Measurements from ENCODE around the gene CSTPP1.
"Not testable (repeated sequence)": the region's sequence is repeated elsewhere in the genome, so short reads cannot be mapped to it uniquely, and the experiment has no call there.

The CSTPP1 gene

DNA sequence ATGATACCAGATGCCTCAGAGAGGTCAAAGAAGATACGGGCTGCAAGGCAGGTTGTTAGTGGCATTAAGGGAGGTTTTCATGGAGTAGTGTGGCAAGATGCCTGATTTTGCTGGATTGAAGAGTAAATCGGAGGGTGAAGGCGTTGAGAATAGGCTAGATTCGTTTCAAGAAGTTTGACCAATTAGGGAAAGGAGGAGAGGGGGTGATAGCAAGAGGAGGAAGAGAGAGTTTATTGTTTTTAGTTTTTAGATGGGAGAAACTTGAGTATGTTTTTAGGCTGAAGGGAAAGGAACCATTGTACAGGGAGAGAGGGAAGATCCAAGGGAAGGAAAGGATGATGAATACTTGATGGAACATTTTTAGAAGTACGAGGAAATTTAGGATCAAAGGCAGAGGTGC lies 16.5 kb downstream of the CSTPP1 start:
- no peak for DNase-seq (ENCODE audit: low spot score)

DNA sequence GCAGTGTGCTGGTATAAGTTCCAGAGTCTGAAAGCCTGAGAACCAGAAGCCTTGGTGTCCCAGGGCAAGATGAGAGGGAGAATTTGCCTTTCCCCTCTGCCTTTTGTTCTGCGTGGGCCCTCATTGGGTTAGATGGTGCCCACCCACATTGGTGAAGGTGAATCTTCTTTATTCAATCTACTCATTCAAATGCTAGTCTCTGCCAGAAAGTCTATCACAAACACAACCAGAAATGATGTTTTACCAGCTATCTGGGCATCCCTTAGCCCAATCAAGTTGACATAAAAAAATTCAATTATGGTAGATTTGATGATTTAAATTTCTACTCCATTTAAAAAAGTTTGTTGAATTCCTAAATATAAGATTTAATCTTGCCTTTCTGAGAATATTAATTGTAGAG lies 22.2 kb downstream of the CSTPP1 start:
- no peak for DNase-seq (ENCODE audit: low spot score)

DNA sequence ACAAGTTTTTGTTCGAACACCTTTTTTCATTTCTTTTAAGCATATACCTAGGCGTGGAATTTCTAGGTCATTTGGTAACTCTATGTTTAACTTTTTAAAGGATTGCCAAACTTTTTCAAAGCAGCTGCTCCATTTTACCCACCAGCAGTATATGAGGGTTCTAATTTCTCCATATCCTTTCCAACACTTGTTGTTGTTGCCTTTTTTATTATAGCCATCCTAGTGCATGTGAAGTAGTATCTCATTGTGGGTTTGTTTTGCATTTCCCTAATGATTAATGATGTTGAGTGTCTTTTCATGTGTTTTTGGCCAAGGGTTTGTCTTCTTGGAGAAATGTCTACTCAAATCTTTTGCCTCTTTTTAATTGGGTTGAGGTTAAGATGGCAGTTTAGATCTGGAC lies 24.5 kb downstream of the CSTPP1 start:
- no peak for DNase-seq (ENCODE audit: low spot score)

DNA sequence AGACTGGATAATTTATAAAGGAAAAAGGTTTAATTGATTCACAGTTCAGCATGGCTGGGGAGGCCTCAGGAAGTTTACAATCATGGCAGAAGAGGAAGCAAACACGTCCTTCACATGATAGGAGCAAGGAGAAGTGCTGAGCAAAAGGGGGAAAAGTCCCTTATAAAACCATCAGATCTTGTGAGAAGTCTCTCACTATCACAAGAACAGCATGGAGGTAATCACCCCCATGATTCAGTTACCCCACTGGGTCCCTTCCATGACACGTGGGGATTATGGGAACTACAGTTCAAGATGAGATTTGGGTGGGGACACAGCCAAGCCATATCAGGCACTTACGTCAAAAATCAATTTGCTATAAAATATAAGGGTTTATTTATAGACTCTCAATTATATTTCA lies 25.3 kb downstream of the CSTPP1 start:
- not testable (repeated sequence) for DNase-seq (ENCODE audit: low spot score)

DNA sequence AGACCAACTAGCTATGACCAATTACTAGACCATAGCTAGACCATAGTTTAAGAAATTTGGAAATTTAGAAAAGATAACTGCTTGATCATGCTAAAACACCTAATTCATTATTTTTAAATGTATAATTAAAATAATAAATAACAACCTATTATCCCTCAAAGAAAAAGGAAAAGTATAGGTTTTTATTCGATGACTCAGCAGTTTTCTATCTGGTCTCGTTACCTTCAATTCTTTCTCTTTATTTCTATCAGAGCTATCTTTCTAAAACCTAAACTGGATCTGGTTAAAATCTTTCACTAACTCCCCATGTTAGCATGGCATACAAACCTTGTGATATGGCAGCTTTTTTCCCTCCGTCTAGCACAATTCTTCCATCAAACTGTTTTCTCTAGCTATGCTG lies 27.3 kb downstream of the CSTPP1 start:
- DNase-seq (ENCODE audit: low spot score), result no peak

DNA sequence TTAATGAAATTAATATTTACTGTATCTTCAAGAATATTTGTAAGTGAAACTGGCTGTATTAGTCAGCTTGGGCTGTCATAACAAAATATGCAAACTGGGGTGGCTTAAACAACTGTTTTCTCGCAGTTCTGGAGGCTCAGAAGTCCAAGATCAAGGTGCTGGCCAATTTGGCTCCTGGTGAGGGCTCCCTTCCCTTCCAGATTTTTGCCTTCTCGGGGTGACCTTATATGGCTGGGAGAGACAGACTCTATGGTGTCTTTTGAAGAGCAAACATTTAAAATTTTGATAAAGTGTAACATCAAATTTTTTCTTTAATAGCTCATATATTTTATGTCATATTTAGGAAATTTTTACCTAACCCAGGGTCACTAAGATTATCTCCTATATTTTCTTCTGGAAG lies 30.2 kb downstream of the CSTPP1 start:
- no peak for DNase-seq (ENCODE audit: low spot score)

DNA sequence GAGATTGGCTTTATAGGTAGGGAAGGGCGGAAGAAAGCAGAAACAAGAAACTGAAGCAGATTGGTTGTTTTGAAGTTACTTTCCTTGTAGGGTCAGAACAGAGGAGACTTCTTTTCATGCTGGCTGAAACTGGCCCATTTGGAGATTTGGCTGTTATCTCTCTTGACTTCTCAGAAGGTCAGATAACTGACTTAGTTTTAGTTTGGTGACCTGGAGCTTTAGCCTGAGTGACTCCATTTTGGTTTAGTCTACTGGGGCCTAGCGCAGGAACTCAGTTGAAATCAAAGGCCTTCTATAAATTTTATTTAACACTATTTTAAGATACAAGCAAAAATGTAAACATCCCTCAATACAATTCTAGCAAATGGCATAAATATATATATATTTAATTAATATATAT lies 31.4 kb downstream of the CSTPP1 start:
- DNase-seq (ENCODE audit: low spot score), result no peak

DNA sequence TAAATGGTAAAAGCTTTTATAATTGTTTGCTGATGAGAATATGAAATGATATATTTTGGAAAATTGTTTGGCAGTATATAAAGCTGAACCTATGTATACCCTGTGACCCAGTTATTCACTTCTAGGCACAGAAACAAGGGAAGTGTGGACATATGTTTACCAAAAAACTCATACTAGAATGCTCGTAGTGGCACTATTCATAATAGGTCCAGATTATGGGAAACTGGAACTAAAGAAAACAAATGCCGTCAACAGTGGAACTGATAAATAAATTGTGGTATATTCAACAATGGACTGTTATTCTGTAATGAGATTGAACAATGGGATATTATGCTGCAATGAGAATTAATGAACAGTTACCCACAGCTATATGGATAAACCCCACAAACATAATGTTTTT lies 32.8 kb downstream of the CSTPP1 start:
- DNase-seq (ENCODE audit: low spot score), result peak; percentile 66

DNA sequence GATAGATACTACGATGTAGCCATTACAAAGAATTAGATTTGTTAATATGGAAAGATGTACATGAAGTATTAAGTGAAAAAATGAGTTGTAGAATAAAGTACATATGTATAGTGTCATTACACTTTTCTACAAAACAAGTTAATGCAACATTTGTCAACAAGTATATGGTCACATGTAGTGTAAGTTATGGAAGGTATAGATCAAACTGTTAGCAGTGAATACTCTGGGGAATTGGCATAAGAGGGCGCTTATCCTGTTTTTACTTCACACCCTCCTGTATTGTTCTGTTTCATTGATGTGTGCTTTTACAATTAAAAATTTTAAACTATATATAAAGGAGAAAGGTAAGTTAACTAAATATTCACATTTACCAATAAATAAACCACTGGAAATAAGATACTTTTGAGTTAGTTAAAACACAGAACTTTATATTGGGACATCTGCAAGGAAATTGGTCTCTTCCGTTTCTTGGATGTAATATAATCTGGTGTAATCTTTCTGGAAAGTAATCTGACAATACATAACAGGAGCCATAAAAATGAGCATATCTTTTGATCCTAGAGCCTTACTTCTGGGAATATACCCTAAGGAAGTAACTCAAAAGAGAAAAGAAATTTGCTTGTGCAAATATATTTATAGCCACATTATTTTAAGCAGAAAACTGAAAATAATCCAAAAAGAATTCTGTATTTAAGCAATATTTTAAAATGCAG lies 34.5 kb downstream of the CSTPP1 start:
- DNase-seq (ENCODE audit: low spot score), result no peak

DNA sequence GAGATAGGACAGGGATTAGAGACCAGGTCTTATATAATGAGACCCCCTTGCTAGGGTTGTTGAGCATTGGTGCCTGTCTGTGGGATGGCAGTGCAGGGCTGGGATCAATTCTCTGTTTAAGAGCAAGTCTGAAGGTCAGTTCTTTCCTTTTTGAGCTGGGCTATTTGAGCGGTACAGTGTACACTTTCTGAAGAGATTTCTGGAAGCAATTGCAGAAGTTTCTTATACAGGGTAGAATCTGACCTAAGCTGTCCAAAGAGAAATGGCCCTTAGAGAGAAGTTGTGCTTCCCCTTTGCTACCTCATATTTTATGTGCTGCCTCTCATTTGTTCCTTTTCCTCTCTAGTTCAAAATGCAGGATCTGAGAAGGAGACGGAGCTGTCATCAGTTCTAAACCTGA lies 35.8 kb downstream of the CSTPP1 start:
- peak; percentile 47 for DNase-seq (ENCODE audit: low spot score)

DNA sequence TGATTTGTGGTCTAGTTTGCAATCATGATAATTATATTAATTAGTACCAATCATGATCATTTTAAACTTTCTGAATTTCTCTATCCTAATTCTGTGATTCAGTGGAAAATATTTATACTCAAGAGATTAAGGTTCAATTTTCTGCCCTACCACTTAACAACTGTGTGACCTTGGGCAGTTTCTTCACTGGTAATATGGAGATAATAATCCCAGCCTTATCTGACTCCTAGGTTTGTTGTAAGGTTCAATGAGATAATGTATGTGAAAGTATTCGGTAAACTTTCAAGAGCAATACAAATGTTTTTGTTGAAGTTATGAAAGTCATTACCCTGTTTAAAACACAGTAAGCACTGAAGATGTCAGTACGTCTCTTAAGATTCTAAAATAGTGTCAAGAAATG lies 36.3 kb downstream of the CSTPP1 start:
- DNase-seq (ENCODE audit: low spot score), result no peak

DNA sequence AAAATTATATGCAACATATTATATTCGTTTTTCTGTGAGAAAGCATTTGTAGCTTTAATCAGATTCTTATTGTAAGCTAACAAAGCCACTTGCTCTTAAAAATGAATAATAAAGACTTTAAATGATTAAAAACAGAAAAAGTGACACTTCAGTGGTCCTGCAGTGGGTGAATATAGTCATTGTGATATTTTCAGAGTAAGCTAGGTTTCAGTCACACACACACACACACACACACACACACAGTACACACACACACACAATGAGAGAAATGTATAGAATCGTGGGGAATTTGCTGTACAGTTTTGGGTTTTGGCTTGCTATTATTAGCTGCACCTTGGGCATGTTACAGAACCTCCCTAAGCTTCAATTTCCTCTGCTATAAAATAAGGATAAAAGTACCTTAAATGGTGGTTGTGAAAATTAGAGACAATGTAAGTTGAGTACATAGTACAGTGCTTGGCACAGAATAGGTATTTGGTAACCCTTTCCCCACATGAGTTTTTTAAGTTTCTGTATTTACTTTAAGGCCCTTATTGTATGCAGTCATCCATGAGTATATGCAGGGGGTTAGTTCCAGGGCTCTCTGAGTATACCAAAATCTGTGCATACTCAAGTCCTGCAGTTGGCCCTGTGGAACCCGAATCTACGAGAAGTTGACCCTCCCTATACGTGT lies 39.8 kb downstream of the CSTPP1 start:
- DNase-seq (ENCODE audit: low spot score), result no peak

DNA sequence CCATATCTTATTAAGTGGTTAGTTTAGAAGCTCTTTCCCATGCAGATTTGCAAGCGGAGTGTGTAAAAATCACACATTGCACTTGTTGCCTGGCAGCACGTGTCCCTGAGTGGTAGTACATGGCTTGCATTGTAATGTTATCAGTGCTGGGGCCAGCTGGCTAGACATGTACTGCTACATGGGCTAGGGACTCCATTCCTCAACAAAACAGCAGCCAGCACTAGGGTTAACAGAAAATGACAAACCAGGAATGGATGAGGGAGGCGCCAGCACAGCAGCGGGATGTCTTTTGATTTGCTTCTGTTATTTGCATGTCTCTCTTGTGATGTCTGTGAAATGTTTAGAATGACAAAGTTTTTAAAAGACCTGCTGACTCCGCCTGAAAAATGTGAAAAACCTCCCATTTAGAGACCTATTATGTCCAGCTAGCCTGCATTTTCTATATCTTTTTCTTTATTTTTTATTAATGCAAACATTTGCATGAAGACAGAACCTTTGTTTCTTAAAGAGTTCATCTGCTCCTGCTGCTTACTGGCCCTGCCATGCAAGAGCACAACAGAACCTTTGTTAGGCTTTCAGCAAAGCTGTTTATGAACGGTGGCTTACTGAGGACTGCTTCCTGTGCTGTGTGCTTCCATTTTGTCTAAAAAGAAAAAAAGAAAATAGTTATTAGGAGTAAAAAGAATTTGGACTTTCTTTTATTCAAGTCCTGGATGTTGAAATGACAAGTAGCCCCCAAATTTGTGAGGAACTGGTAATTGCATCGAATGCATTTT lies 40.7 kb downstream of the CSTPP1 start:
- DNase-seq (ENCODE audit: low spot score), result peak; percentile 89

DNA sequence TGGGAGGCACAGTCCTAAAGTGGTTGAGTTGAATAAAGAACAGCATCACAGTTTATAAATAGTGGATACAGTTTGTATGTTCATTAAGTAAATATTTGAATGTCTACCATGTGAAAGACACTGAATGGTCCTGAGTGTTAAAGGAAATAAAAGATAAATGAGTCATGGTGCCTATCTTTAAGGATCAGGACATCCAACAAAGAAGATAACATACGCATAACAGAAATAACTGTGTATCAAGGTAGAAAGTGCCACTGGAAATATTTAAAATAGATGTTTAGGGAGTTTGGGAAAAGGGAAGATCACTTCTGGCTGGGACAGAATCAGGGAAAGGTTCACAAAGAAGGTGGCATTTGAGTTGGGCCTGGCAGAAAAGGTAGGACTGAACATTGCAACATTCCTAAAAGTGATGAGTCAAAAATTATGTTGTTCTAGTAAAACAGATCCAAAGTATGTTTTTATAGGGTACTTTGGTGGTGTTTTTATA lies 41.5 kb downstream of the CSTPP1 start:
- no peak for DNase-seq (ENCODE audit: low spot score)

DNA sequence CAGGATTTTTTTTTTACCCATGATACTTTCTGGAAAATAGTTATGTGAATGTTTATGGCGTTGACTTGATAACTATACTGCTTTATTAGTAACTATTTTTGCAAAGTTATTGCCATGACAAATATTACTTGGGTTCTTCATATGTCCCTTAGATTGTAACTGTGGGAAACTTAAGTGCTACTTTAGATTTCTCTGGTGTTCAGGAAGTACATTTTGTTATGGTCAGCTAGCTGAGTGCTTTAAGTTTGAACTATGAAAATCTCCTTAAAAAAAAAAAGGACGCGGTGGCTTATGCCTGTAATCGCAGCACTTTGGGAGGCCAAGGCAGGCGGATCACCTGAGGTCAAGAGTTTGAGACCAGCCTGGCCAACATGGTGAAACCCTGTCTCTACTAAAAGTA lies 42.8 kb downstream of the CSTPP1 start:
- DNase-seq (ENCODE audit: low spot score), result no peak

DNA sequence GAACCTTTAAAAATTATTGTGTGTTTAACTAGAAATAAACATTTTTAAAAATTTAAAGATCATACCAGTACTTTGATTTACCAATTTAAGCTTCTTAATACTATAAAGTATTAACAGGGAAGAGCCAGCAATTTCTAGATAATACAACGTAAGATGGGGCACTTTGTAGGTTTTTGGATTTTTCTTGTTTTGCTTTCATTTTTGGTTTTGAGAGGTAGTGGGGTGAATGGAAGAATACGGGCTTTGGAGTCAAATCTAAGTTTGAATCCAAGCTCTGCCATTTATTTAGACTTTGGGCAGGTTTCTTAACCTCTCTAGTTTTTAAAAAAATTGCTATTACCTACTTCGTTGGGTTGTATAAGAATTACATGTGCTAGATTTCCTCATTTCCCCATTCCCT lies 44.9 kb downstream of the CSTPP1 start:
- DNase-seq (ENCODE audit: low spot score), result no peak

DNA sequence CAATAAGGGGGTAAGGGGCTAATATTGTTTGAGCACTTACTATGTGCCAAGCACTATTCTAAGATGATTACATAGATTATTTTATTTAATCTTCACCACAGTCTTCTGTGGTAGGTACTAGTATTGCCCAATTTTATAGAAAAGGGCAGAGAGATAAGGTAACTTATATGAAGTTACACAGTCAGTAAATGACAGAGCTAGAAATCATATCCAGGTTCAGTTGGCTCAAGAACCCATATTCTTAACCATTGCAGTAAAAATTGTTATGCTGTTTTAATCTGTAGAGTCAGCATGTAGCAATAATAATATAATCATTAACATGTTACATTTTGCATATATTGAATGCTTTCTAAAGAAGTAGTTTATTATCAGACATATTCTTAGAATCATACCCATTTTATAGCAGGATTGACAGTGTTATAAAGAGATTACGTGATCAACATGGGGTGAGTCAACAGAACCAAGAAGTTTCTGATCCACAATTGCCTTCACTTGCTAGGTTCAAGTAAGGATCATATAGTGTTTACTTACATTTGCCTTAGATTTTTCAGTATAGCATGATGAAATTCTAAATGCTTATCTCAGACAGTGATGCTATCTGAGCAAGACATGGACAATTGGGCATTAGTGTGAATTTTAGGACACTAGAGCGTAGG lies 46.4 kb downstream of the CSTPP1 start:
- no peak for DNase-seq (ENCODE audit: low spot score)

DNA sequence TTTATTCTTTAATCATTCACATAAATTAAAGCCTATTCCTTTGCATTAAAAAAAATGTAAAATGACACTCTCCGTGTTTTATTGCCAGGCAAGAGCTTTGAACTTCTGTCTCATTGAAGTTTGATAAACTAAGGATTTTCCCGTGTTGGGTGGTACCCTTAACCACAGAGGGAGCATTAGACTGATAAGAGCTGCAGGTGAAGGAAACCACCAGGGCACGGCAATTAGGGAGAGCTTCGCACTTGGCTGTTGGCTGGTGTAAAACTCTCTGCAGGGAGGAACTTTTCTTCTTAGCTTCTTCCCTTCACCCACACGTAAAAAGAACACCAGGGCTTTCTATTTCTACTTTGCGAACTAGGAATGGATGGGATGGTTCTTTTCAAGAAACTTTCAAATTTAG lies 47.0 kb downstream of the CSTPP1 start:
- DNase-seq (ENCODE audit: low spot score), result no peak

DNA sequence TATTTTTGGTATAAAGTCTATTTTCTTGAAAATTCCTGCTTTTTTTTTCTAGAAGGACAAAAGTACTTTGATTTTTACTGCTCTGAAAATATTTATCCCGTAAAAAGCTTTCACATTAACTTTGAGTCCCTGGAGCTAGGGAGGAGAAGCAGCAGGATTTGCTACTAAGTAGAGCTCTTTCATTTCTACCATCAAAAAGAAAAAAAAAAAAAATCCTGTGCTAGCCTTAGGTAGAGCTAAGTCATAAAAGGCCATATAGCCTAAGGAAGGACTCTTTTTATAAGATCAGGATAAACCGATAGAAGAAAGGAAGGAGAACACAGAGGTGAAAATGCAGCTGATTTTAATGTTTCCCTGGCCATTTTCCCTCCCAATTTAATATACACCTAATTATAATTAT lies 48.0 kb downstream of the CSTPP1 start:
- DNase-seq (ENCODE audit: low spot score), result no peak

DNA sequence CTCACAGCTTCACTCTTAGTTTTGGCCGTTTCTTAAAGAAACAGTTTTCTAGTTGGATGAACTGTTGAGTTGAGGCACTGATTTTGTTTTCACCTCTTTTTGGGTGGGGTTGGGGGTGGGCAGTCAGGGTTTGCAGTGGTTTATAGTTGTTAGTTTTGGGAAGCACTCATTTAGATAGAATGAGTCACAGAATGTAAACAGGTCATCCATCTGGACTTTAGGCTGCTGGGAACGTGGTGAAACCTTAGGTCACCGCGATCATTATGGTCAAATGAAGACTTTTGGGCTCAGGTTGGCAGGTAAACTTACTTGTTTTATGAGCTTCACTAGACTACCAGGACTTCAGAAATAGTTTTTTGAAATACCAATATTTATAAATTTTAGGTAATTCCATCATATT lies 48.4 kb downstream of the CSTPP1 start:
- DNase-seq (ENCODE audit: low spot score), result no peak

DNA sequence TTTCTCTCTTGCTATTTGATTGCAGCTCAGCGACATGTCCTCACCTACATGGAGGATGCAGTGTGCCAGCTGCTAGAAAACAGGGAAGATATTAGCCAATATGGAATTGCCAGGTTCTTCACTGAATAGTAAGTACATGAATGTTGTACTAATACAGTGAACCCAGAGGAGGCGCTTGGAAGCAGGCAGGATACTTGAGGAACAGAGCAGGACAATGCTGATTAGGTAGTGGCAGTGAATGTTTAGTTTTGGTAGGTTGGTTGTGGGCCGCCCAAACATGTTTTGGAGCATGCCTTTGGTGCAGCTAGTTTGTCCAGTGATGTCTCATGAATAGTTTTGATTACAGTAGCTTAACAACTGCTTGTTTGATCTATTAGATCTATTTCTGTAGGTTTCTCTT lies 50.6 kb downstream of the CSTPP1 start:
- no peak for DNase-seq (ENCODE audit: low spot score)

DNA sequence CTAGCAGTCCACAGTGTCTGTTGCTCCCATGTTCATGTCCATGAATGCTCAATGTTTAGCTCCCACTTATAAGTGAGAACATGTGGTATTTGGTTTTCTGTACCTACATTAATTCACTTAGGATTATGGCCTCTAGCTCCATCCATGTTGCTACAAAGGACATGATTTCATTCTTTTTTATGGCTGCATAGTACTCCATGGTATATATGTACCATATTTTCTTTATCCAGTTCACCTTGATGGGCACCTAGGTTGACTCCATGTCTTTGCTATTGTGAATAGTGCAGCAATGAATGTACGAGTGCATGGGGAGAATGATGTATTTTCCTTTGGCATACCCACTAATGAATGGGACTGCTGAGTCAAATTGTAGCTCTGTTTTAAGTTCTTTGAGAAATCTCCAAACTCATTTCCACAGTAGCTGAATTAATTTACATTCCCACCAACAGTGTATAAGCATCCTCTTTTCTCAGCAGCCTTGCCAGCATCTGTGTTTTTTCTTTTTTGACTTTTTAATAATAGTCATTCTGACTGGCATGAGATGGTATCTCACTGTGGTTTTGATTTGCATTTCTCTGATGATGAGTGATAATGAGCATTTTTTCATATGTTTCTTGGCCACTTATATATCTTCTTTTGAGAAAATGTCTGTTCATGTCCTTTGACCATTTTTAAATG lies 53.4 kb downstream of the CSTPP1 start:
- not testable (repeated sequence) for DNase-seq (ENCODE audit: low spot score)

All from globus pallidus (tissue), 1 donor.